ENCODE results near the gene PEX14.

PEX14 gene

DNA sequence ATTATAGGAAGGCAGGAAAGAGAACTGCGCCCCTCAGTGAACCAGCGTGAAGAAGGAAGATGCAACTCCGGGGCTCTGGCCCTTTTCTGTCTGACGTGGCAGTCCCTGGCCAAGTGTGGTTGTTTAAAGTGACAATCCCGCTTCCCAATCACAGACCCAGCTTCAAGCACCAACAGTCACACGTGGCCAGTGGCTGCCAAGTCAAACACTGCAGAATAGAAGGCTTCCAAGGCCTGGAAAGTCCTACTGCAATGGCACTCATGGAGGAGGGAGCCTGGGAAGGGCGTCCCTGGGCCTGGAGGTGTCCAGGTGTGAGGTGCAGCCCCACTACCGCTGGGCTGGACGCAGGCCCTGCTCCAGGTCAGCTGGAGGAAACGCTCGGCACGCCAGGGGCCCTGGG, 177.9 kb downstream of the PEX14 start:
- no peak for DNase-seq

DNA sequence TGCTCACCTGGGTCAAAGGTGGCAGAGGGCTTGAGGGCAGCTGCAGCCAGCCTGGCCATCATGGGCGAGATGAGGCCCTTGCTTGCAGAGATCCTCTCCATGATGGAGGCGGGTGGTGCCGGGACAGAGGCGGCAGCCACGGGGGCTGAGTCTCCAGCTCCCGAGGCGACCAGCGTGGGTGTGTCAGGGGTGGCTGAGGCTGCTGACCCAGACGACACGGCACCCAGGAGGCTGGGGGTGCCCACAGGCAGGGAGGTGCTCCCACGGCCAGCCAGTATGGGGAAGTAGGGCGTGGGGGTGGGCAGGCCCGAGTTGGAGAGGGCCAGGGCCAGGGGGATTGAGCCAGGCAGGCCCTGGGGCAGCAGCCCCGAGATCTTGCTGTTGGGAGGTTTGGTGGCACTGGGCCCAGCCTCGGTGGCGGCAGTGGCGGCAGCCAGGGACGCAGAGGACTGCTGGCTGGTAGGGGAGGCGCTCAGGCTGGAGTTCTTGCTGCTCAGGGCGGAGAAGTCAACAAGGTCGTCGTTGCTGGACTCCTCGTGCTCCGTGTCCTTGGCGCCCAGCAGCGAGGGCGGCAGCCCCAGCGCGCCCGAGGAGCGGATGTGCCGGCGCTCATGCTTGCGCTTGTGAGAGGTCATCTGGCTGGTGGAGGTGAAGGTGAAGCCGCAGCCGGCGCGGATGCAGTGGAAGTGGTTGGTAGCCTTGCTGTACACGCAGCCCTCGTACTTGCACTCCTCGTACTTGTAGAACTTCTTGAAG, 178.8 kb downstream of the PEX14 start:
- no peak for DNase-seq

DNA sequence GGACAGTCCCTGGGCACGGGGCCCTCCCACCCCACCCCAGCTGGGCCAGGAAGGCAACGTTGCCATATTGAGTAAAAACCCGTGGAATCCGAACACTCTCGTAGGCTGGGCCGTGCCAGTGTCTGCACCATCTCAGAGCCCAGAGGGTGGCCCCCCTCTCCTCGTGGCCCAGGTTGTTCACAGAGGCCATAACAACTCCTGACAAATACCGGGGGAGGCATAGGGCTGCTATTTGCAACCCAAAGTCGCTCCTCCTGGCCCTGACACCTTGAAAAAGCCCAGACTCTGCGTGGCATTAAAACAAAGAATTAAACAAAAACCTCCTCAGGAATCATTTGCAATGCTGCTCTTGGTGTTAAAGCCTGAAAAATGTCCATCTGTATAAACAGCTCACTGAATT, 180.3 kb downstream of the PEX14 start:
- no peak for DNase-seq

DNA sequence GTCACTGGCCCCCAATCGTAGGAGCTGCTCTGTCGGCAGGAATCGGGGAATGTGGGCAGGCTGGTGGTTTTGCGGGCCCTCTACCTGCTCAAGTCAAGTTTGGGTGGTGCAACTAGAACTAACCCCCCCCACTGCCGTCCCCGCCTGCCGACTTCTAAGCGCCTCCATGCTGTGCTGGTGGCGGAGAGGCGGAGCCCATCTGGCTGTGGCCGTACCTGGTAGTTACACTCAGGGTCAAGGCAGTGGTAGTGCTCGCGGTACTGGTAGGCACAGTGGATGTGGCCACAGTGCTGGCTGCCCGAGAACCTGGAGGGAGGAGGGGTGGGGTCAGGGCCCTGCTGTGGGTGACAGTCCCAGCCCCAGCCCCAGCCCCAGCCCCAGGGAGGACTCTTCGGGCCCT, 181.7 kb downstream of the PEX14 start:
- DNase-seq = no peak

DNA sequence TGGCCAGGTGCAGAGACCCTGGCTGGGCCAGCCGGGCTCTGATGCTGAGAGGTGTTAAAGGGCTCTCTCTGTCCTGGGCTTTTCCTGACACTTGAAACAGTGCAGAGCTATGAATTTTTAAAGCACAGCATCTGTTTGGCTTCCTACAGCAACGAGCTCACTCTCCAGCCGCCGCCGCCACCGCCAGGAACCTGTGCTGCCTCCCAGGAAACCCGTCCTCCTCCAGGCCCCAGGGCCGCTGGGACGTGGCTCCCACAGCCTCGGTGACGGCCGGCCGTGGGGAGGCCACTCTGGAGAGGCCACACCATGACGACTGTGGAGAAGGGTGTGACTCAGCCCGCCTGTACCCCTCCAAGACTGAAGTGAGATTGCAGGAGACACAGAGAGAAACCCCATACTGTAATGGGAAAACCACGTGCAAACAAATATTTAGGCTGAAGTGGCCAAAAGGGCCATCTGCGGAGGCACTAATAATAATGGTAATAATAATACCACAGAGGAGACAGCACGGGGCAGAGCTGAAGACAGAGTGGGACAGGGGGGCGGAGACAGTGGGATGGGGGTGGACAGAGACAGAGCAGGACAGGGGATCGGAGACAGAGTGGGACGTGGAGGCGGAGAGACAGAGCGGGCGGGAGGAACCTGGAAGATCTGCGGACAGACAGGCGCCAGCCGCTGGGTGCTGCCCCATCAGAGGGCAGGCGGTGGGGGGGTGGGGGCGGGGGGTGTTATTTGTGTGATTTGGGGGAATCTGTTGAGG, 182.5 kb downstream of the PEX14 start:
- DNase-seq = no peak

DNA sequence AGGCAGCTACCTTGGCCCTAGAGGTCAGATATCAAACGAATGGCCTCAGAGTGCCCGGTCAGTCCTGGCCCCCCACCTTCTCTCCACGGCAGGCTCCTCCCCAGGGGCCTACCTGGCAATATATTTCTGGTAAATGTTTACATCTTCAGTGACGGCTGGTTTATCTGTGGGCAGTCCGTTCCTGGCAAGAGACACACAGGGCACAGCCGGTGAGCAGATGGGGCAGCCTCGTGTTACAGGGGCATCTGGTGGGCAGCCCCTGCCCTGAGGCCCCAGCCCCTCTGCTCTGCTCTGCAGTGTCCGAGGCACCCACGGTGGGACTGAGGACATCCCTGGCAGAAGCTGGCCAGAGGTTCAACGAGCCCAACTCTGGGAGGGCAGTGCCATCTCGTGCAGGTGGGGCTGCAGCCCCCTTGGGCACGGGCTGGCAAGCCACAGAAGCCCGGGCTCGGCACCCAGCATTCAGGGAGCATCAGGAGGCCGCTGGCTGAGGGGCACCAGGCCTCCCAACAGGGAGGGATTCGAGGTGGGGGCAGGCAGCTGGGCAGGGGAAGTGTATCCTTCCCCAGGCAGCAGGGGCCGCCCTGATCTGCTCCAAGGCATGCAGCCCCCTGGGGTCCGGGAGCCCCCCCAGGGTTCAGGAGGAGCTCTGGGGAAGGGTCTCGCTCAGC, 183.8 kb downstream of the PEX14 start:
- DNase-seq = no peak

DNA sequence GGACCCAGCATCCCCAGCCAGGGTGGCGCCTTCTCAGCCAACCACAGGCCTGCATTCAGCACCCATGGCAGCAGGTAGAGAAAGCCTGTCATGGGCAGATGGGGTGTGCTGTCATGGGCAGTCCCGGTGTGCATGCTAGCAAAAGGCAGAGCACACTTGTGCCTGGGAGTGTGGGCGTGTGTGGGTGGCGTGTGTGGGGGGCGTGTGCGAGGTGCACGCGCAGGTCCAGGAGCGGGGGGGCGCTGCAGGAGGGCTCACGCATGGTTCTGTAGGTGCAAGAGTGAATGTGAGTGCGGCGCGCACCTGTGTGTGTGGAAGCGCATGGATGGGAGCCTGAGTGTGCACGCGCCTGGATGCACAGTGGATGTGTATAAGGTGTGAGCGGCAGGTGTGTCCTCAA, 184.5 kb downstream of the PEX14 start:
- DNase-seq = no peak

DNA sequence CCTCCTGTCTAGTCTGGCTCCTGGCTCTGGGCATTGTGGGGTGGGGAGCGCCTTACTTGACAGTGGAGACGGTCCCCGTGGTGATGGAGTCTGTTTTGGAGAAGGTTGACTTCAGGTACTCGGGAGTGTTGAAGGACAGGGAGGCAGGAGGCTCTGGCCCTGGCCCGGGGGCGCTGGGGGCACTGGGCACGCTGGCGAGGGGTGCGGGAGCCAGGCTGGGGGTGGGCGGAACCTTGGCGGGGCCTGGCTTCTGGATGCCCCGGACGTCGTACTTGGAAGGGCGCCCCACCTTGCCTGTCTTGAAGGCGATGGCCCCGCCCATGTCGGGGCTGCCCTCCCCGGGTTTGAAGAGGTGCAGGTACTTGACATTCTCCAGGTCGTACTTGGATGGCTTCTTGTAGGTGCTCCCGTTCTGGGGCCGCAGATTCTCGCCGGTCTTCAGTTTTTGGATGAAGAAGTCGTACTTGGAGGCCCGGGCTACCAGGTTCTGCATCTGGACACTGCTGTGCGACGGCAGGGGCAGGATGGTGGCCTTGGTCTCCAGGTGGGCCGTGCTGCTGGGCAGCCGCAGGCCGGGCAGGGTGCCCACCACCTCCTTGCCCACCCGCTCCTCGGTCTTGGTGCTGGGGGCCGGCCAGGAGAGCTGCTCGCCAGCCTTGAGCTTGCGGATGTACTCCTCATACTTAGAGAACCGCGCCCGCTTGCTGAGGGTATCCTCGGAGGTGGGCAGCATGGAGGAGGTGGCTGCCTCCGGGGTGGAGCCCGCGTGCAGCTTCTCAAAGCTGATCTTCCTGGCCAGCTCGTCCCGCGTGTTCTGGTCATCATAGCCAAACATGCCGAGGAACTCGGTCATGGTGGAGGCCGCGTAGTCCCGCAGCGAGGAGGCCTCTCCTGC, 185.1 kb downstream of the PEX14 start:
- DNase-seq = no peak

DNA sequence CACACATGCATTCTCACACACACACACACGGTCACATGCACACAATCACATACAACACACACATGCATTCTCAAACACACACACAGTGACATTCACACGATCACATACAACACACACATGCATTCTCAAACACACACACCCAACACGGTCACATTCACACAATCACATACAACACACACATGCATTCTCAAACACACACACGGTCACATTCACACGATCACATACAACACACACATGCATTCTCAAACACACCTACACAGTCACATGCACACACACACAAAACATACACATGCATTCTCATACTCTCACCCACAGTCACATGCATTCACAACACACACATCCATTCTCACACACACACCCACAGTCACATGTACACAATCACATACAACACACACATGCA, 186.7 kb downstream of the PEX14 start:
- DNase-seq = no peak

DNA sequence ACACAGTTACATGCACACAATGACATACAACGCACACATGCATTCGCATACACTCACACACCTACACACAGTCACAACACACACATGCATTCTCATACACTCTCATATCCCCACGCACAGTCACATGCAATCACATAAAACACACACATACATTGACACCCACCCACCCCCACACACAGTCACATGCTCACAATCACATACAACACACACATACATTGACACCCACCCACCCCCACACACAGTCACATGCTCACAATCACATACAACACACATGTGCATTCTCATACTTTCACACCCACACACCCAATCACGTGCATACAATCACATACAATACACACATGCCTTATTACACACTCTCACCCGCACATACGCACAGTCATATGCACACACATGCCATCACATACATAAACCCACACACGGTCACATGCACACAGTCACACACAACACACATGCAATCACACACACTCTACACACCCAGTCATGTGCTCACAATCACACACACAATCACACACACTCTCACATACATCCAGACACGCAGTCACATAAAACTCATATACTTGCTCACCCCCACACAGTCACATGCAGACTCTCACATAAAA, 187.4 kb downstream of the PEX14 start:
- DNase-seq = no peak

DNA sequence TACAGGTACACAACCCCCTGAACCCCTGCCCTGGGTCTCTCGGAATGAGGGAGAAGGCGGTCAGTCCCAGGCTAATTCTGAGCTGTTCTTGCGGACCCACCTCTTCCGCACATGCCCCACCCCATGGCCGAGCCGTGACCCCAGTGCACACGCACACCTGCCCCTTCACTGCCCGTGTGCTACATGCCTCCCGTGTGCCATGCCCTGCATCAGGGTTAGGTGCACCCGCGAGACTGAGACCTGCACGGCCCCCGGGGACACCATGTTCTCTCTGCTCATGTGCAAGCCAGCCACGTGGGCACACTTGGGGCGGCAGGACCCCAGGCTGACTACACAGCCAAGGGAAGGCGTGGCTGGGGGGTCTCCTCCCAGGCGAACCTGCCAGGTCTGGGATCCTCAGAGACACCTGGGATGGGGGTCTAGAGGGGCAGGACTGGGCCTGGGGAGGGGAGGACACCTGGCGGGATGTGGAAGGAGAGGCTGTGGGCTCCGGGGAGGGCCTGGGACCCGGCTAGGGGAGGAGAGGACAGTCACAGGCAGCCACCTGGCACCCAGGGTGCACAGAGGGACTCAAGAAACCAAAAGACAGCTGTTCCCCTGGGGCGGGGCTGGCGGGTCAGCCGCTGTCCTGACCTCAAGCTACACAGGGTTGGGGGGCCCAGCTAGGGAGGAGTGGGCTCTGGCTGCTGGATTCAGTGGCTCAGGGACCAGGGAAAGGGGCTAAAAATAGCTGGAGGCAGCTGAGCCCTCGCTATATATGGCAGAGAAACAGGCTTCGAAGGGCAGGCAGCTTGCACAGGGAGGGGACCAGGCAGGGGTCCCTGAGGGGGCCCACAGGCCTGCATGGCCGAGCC, 188.3 kb downstream of the PEX14 start:
- DNase-seq = no peak

DNA sequence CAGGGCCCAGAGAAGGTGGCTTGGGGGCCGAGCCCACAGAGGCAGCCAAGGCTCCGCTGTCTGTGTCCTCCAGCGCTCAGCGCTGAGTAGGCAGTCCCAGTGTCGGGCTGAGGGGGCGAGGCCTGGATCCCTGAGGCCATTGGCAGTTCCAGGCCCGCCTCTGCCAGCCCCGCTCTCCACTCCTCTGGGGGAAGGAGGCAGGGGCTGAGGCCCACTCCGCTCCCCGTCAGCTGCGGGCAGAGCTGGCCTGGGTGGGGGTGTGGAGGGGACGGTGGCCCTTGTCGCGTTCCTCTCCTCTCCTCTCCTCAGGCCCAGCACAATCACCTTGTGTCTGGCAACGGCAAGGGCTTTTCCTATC, 188.9 kb downstream of the PEX14 start:
- DNase-seq = no peak

DNA sequence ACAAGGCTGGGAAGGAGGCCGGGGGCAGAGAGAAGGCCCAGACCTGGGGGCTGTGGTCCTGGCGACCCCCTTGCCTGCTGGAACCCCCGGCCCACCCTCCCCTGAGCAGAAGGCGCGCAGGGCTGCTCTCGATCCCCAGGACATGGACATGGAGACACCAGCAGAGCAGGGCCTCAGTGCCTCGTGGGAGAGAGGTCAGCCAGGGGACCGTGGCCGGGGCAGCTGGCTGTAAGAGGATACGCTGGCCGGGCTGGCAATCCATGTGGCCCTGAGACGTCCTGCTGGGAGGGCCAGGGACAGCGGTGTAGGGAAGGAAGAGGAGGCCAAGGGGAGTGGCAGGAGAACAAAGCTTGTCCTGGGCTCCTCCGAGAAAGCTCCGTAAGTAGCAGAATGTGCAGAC, 189.5 kb downstream of the PEX14 start:
- no peak for DNase-seq

DNA sequence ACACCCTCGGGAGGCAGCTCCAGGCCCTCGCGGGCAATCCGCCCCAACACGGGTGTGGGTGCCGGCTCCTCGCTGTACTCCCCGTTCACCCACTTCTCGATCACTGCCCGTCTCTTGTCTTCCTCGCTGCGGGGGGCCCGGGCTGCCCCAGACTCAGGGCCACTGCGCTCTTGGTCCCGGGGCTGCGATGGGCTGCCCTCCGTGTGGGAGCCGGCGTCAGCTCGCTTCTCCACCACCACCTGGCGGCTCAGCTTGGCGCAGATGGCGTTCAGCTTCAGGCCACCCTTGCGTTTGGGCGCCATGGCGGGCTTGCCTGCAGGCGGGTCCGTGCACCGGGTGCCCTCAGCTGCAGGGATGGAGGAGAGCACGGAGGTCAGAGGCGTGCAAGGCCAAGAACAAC, 190.5 kb downstream of the PEX14 start:
- DNase-seq = no peak

DNA sequence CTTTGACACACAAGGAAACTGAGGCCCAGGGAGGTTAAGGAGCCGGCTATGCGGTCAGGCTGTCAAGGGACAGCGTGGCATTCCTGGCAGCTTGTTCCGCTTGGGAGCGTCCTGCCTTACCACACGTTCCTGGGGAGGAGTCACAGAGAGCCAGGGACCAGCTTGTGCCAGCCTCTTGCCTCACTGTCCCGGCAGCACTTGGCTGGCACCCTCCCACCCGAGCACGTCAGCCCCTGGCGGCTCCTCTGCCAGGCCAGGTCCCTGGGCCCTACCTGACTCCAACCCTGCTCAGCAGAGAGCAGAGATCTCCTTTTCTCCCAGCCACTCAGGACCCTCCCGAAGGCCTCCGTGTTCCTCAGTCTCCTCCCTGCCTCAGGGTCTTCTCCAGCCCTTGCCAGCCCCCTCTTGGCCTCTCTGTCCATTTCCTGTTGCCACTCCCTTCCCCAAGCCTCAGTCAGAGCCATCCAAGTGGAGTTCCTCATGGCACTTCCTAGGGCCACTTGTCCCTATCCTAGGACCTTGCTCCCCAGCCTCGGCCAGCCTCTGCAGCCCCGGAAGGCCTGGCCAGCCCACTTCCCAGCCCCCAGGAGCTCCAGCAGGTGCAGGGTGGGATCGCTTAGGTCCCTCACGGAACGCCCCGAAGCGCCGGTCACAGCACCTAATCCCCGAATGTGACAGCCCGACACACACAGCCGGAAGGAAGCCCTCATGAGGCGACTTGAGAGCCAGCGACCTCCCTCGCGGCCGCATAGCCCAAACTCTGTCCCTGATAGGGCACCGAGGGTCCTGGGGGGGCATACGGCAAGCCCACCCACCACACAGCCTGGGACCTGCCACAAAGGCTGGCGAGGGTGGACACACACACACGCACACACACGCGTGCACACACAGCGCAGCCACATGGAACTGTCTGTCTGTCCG, 191.4 kb downstream of the PEX14 start:
- DNase-seq = no peak

DNA sequence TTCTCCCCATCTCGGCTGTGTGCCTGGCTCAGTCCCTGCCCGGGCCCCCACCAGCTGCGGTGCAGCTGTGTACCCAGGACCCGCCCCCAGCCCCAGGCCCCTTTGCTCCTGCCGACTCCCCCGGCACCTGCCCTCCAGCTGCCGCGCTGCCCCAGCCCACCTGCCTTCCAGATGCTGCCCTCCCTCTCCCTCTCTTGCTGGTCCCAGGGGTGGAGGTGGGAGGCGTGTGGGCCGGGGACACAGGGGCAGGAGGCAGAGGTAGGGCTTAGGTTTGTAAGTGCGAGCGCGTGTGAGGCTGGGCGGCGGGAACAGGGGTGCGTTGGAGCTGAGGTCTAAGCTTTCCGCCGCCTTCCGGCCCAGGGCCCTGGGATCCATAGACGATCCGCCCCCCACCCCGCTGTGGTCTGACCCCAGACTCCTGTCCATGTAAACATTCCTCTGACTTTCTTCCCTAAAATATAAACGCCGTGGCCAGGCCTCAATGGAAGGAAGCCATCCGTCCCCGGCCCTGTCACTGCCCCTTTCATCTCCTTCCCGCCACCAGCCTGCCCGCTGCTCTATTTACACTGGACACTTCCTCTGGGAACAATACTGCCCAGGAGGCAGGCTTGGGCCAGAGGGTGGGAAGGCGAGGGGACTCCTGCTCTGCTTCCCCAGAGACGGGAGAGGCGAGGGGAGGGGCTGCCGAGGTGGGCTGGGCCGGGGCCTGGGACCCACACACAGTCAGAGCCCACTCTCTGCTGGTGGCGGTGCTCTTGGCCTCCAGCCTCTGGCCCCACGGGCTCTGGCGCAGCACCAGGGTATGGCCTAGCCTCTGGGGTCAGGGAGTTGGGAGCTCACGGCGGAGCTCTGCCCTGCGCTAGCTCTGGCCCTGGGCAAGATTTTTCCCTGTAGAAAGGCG, 193.4 kb downstream of the PEX14 start:
- no peak for DNase-seq

DNA sequence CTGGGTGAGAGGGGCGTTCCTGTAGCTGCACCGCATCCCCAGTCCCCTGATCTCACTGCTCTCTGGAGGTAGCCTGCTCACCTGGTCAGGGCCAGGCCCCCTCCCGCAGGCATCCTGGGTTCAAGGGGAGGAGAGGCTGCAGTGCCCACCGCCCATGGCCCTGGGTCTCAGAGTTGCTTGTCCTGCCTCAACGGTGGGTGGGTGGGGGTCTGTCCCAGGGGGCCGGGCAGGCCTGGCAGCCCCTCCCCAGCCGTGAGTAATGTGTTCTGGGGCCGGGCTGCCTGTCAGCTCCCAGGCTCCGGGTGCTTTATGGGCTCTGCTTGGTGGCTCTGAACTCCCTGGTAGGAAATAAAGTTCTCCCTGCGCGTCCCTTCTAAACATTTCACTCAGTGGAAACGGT, 194.8 kb downstream of the PEX14 start:
- DNase-seq = no peak

DNA sequence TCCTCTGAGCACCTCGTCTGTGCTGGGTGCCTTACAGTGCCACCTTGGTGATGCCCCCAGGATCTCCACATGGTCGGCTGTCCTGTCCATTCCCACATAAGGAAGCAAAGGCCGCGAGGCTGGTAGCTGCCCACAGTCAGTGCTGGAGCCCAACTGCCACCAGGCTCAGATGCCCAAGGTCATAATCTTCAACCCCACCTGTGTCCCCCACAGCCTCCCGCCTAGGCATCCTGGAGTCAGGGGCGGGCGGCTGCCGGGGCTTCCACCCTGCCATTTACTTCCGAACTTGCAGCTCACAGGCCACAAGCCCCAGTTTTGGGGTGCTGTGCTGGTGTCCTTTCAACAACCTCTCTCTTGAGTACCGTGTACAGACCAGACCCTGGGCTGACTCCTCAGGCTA, 195.4 kb downstream of the PEX14 start:
- no peak for DNase-seq

DNA sequence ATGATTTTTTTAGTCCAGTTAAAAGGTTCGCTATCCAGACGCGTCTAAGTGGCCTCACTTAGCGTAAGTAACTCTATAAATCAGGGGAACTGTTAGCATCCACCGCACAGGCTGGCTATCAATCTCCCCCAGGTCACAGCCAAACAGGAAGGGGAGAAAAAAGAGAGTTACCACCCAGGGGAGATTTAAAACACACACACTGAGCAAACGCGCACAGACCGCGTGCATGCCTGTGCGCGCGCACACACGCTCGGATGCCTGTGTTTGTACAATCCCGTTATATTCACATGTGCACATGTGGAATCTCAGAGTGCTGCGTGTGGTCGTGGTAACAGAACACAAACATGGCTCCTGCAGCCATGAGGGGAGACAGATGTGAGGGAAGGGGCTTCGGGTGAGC, 196.3 kb downstream of the PEX14 start:
- DNase-seq = no peak
